Calu3 (cell line): ENCODE data around the gene POR. TPM values are rescaled to one million over a fixed set of nuclear protein-coding genes. Genes with fewer than 3 reads are reported as not detected.

Source experiments
- BruUV-seq: library from RNA; stranded (reverse); fragments of 400-500 nt; replicated peaks from 2 replicates; lab custom pipeline; 2021; lab: Mats Ljungman, UMichigan
- CTCF ChIA-PET: fragments of 300-600 bp; sonication (Branson Sonifier 250); formaldehyde crosslinking; loops from one replicate; lab custom pipeline; 2022; ENCODE audit warnings: antibody characterized with exemption; lab: Charles Lee
- DNase-seq: peaks from one replicate; pipeline ENCODE4 v3.0.0; 2022
- H3K27ac Mint-ChIP-seq: one replicate; pipeline ENCODE4 v1.8.0; 2022; ENCODE audit warnings: mixed read lengths; ENCODE audit not compliant: unreplicated experiment
- H3K27me3 Mint-ChIP-seq: one replicate; pipeline ENCODE4 v1.8.0; 2022; ENCODE audit warnings: mixed read lengths; ENCODE audit not compliant: unreplicated experiment
- H3K36me3 Mint-ChIP-seq: one replicate; pipeline ENCODE4 v1.8.0; 2022; ENCODE audit warnings: mild to moderate bottlenecking, moderate library complexity, mixed read lengths; ENCODE audit not compliant: insufficient read depth, unreplicated experiment
- H3K4me1 Mint-ChIP-seq: one replicate; pipeline ENCODE4 v1.8.0; 2022; ENCODE audit warnings: mild to moderate bottlenecking, low read depth, mixed read lengths; ENCODE audit not compliant: unreplicated experiment
- H3K4me3 Mint-ChIP-seq: one replicate; pipeline ENCODE4 v1.8.0; 2022; ENCODE audit warnings: mild to moderate bottlenecking, low read depth, moderate library complexity, mixed read lengths; ENCODE audit not compliant: unreplicated experiment
- H3K9me3 Mint-ChIP-seq: one replicate; pipeline ENCODE4 v1.8.0; 2022; ENCODE audit warnings: low read depth, mixed read lengths; ENCODE audit not compliant: unreplicated experiment
- CTCF ChIP-seq: fragments of 200-600 bp; IDR thresholded peaks from one replicate; pipeline ENCODE4 v1.8.0; 2022; ENCODE audit warnings: antibody characterized with exemption; ENCODE audit not compliant: unreplicated experiment
- intact Hi-C: fragments of 100-400 bp; cut with micrococcal nuclease; formaldehyde crosslinking; loops from one replicate; pipeline ENCODE4 v1.10.0; 2022; ENCODE audit not compliant: unreplicated experiment
- total RNA-seq: library from RNA; stranded (reverse); gene quantifications from 2 replicates; pipeline ENCODE4 v1.2.3, GENCODE V29; 2022

POR gene
- total RNA-seq, 1 experiment from 2014 or later: 65.8 TPM

GRCh38 chr7:75937958-75938786 is 23.2 kb downstream of the POR start:
- Mint-ChIP-seq H3K4me1 (peaks cover 14% of the 10 kb centered on the region), H3K36me3 (no peaks in the 10 kb centered on the region), H3K4me3 (no peak overlapping the region), H3K27me3 (no peaks in the 10 kb centered on the region), H3K27ac (no peak overlapping the region), H3K9me3 (no peaks in the 10 kb centered on the region)
- no peak for DNase-seq
- no TSS peak for BruUV-seq
- CTCF ChIA-PET: no interaction called here
- intact Hi-C loops: no loop called here
- TF ChIP-seq CTCF: no peak

- Mint-ChIP-seq H3K27ac (no peak overlapping the region), H3K36me3 (no peaks in the 10 kb centered on the region), H3K27me3 (no peaks in the 10 kb centered on the region), H3K4me3 (no peak overlapping the region), H3K9me3 (no peaks in the 10 kb centered on the region), H3K4me1 (peaks cover 8% of the 10 kb centered on the region)
- BruUV-seq: no TSS peak
- CTCF ChIA-PET: no interaction called here
- TF ChIP-seq CTCF: no peak
- DNase-seq: no peak
- intact Hi-C loops: no loop called here
Observed at GRCh38 chr7:75938921-75939320, 24.0 kb downstream of the POR start.

- Mint-ChIP-seq H3K27me3 (no peaks in the 10 kb centered on the region), H3K4me1 (peaks cover 19% of the 10 kb centered on the region), H3K4me3 (no peak overlapping the region), H3K9me3 (no peaks in the 10 kb centered on the region), H3K36me3 (peaks cover 10% of the 10 kb centered on the region), H3K27ac (no peak overlapping the region)
- CTCF ChIA-PET: interaction anchor here (1.2 kb wide), 1 partner anchor 13 kb away, joined by 4 read pairs; no protein-coding TSS in a partner anchor
- DNase-seq: peak; percentile 61
- intact Hi-C loops: no loop called here
- no TSS peak for BruUV-seq
- no peak for TF ChIP-seq CTCF
Observed at GRCh38 chr7:75943864-75944263, 28.9 kb downstream of the POR start.

GRCh38 chr7:75944507-75944906 is 29.6 kb downstream of the POR start:
- Mint-ChIP-seq H3K9me3 (no peaks in the 10 kb centered on the region), H3K36me3 (peaks cover 12% of the 10 kb centered on the region), H3K27me3 (no peaks in the 10 kb centered on the region), H3K27ac (peak overlapping the region; percentile 87), H3K4me3 (no peak overlapping the region), H3K4me1 (peaks cover 19% of the 10 kb centered on the region)
- intact Hi-C loops: no loop called here
- no peak for TF ChIP-seq CTCF
- CTCF ChIA-PET: interaction anchor here (1.2 kb wide), 1 partner anchor 13 kb away, joined by 4 read pairs; no protein-coding TSS in a partner anchor
- BruUV-seq: no TSS peak
- DNase-seq: no peak
